HG03558 (cell line): ENCODE data around the gene DIAPH2.

Experiments used
- ATAC-seq: cut with Tn5 transposase; IDR thresholded peaks from one replicate; pipeline ENCODE4 v1.9.1; 2021; ENCODE audit warnings: moderate number of reproducible peaks; ENCODE audit not compliant: unreplicated experiment; ENCODE audit errors: extremely low read depth

The DIAPH2 gene

GRCh38 chrX:97132664-97133415 lies 448.2 kb downstream of the DIAPH2 start:
- ATAC-seq = no peak

GRCh38 chrX:97145934-97146333 lies 461.3 kb downstream of the DIAPH2 start:
- ATAC-seq = no peak

- no peak for ATAC-seq
These were observed 471.2 kb downstream of the DIAPH2 start for GRCh38 chrX:97155816-97156215.

- ATAC-seq = no peak
These were observed 473.6 kb downstream of the DIAPH2 start for GRCh38 chrX:97158269-97158668.

- ATAC-seq = no peak
These were observed 475.5 kb downstream of the DIAPH2 start for GRCh38 chrX:97159916-97160800.

- ATAC-seq = no peak
These were observed 482.7 kb downstream of the DIAPH2 start for GRCh38 chrX:97167333-97167732.

GRCh38 chrX:97168646-97169045 lies 484.0 kb downstream of the DIAPH2 start:
- no peak for ATAC-seq

GRCh38 chrX:97175147-97175546 lies 490.5 kb downstream of the DIAPH2 start:
- no peak for ATAC-seq

- no peak for ATAC-seq
These were observed 505.0 kb downstream of the DIAPH2 start for GRCh38 chrX:97189668-97190067.

- ATAC-seq = no peak
These were observed 514.9 kb downstream of the DIAPH2 start for GRCh38 chrX:97199501-97199900.

GRCh38 chrX:97200454-97200853 lies 515.8 kb downstream of the DIAPH2 start:
- no peak for ATAC-seq

- no peak for ATAC-seq
These were observed 525.9 kb downstream of the DIAPH2 start for GRCh38 chrX:97210501-97210900.

- ATAC-seq = no peak
These were observed 526.4 kb downstream of the DIAPH2 start for GRCh38 chrX:97211070-97211469.

- ATAC-seq = no peak
These were observed 530.5 kb downstream of the DIAPH2 start for GRCh38 chrX:97215186-97215585.

GRCh38 chrX:97224148-97224547 lies 539.5 kb downstream of the DIAPH2 start:
- no peak for ATAC-seq

- no peak for ATAC-seq
These were observed 544.7 kb downstream of the DIAPH2 start for GRCh38 chrX:97229318-97229717.

GRCh38 chrX:97230948-97231347 lies 546.3 kb downstream of the DIAPH2 start:
- ATAC-seq = no peak

GRCh38 chrX:97234471-97235081 lies 549.9 kb downstream of the DIAPH2 start:
- peak; percentile 100 for ATAC-seq

- ATAC-seq = no peak
These were observed 554.0 kb downstream of the DIAPH2 start for GRCh38 chrX:97238632-97239031.

- ATAC-seq = no peak
These were observed 567.5 kb downstream of the DIAPH2 start for GRCh38 chrX:97252111-97252510.

GRCh38 chrX:97260679-97261078 lies 576.0 kb downstream of the DIAPH2 start:
- ATAC-seq = no peak
